Liver (tissue), 9 donors: ENCODE results near the gene TMEM269. TPM values are rescaled to one million over a fixed set of nuclear protein-coding genes. Genes with fewer than 3 reads are reported as not detected.

Experiments used
- DNase-seq: peaks from one replicate; pipeline ENCODE4 v3.0.0-alpha.2; 2017; ENCODE audit warnings: low spot score
- H3K27ac ChIP-seq, 2 donors: one replicate each; pipeline ENCODE4 v1.7.0; 2013; ENCODE audit warnings: inconsistent platforms in 2 of 2, low read length in 2 of 2, control low read depth in 1 of 2, low read depth in 1 of 2, mild to moderate bottlenecking in 1 of 2
- H3K27me3 ChIP-seq, 4 donors: one replicate each; pipeline versions ENCODE4 v1.6.1 to v1.7.0; 2013; ENCODE audit warnings: low read length in 3 of 4, inconsistent platforms in 1 of 4, mild to moderate bottlenecking in 1 of 4, moderate library complexity in 1 of 4; ENCODE audit not compliant: control insufficient read depth in 4 of 4, insufficient read depth in 4 of 4
- H3K36me3 ChIP-seq, 4 donors: one replicate each; pipeline versions ENCODE4 v1.6.1 to v1.7.0; 2013; ENCODE audit warnings: low read length in 3 of 4, mild to moderate bottlenecking in 3 of 4, low read depth in 1 of 4, moderate library complexity in 1 of 4; ENCODE audit not compliant: control insufficient read depth in 4 of 4, insufficient read depth in 3 of 4
- H3K4me1 ChIP-seq, 4 donors: one replicate each; pipeline versions ENCODE4 v1.6.1 to v1.7.0; 2013; ENCODE audit warnings: low read length in 3 of 4, mild to moderate bottlenecking in 3 of 4, moderate library complexity in 1 of 4; ENCODE audit not compliant: control insufficient read depth in 4 of 4, insufficient read depth in 4 of 4
- H3K4me3 ChIP-seq, 3 donors: one replicate each; pipeline versions ENCODE4 v1.6.1 to v1.7.0; 2013; ENCODE audit warnings: low read length in 3 of 3, control low read depth in 1 of 3, low read depth in 1 of 3, mild to moderate bottlenecking in 1 of 3
- H3K9ac ChIP-seq, 2 donors: one replicate each; pipeline ENCODE4 v1.7.0; 2013; ENCODE audit warnings: low read length in 2 of 2, mild to moderate bottlenecking in 2 of 2, moderate library complexity in 2 of 2, control low read depth in 1 of 2, low read depth in 1 of 2
- H3K9me3 ChIP-seq, 4 donors: one replicate each; pipeline versions ENCODE4 v1.6.1 to v1.7.0; 2013; ENCODE audit warnings: low read length in 3 of 4; ENCODE audit not compliant: control insufficient read depth in 4 of 4
- EGR1 ChIP-seq, 2 donors: IDR thresholded peaks; 2 replicates each; pipeline ENCODE4 v1.6.1; 2016 to 2018; ENCODE audit warnings: antibody characterized with exemption in 2 of 2, low read depth in 2 of 2
- FOXA1 ChIP-seq: IDR thresholded peaks from 2 replicates; pipeline ENCODE4 v1.6.1; 2016; ENCODE audit warnings: antibody characterized with exemption
- FOXA2 ChIP-seq: IDR thresholded peaks from 2 replicates; pipeline ENCODE4 v1.6.1; 2016; ENCODE audit warnings: antibody characterized with exemption
- GABPA ChIP-seq, 2 donors: IDR thresholded peaks in 1 of 2; conservative IDR thresholded peaks in 1 of 2; 2 replicates each; pipeline ENCODE4 v1.6.1; 2016; ENCODE audit warnings: antibody characterized with exemption in 2 of 2, mild to moderate bottlenecking in 1 of 2, moderate library complexity in 1 of 2
- HNF4A ChIP-seq, 2 donors: conservative IDR thresholded peaks; 2 replicates each; pipeline ENCODE4 v1.6.1; 2016; ENCODE audit warnings: antibody characterized with exemption in 2 of 2, mild to moderate bottlenecking in 2 of 2
- HNF4G ChIP-seq: IDR thresholded peaks from 2 replicates; pipeline ENCODE4 v1.6.1; 2016; ENCODE audit warnings: antibody characterized with exemption
- MAX ChIP-seq: IDR thresholded peaks from 2 replicates; pipeline ENCODE4 v1.6.1; 2016; ENCODE audit warnings: antibody characterized with exemption
- NR2F2 ChIP-seq: IDR thresholded peaks from 2 replicates; pipeline ENCODE4 v1.6.1; 2016; ENCODE audit warnings: antibody characterized with exemption
- RAD21 ChIP-seq, 2 donors: IDR thresholded peaks; 2 replicates each; pipeline ENCODE4 v1.6.1; 2016; ENCODE audit warnings: antibody characterized with exemption in 2 of 2, mild to moderate bottlenecking in 2 of 2
- REST ChIP-seq: IDR thresholded peaks from 2 replicates; pipeline ENCODE4 v1.6.1; 2016; ENCODE audit warnings: antibody characterized with exemption, mild to moderate bottlenecking
- RXRA ChIP-seq, 2 donors: IDR thresholded peaks; 2 replicates each; pipeline ENCODE4 v1.6.1; 2017 to 2018; ENCODE audit warnings: antibody characterized with exemption in 2 of 2, mild to moderate bottlenecking in 1 of 2
- SP1 ChIP-seq: IDR thresholded peaks from 2 replicates; pipeline ENCODE4 v1.6.1; 2018; ENCODE audit warnings: antibody characterized with exemption, mild to moderate bottlenecking
- YY1 ChIP-seq: IDR thresholded peaks from 2 replicates; pipeline ENCODE4 v1.6.1; 2016; ENCODE audit warnings: antibody characterized with exemption, mild to moderate bottlenecking
- ZBTB33 ChIP-seq: IDR thresholded peaks from 2 replicates; pipeline ENCODE4 v1.6.1; 2016; ENCODE audit warnings: antibody characterized with exemption
- WGBS: extraction: QIAGEN DNeasy Blood & Tissue Kit; methylation state at CpG from one replicate; pipeline ENCODE4 v1.1.7; 2013; 5-methylcytosine and 5-hydroxymethylcytosine counted together
- polyA plus RNA-seq, 2 donors: library from polyadenylated mRNA; stranded (reverse) in 1 of 2; unstranded in 1 of 2; fragments of 200-250 nt in 1 of 2; fragments of >200 nt in 1 of 2; fragmentation: Nextera tagmentation in 1 of 2; extraction: Ambion mirVana in 1 of 2; gene quantifications; one replicate each; pipeline versions ENCODE4 v1.2.1 to v1.2.3, GENCODE V29; 2013 to 2015
- total RNA-seq, 2 donors: library from RNA; depleted of rRNA; stranded (reverse); fragments of >200 nt; gene quantifications; one replicate each; pipeline ENCODE4 v1.2.3, GENCODE V29; 2014
- donor health status: healthy.
- donor health status: healthy.
- donor health status: healthy.
- donor health status: healthy.
- donor health status: healthy.

Gene TMEM269
- total and polyA plus RNA-seq, 4 donors = 0.05 to 0.08 TPM; not detected in 2

GRCh38 chr1:42801832-42802473 lies 17.2 kb downstream of the TMEM269 start:
- 84% methylated on average over 8 of the region's 8 CpGs for WGBS

GRCh38 chr1:42806171-42806570 lies 21.4 kb downstream of the TMEM269 start:
- H3K4me3 ChIP-seq = no peak overlapping the region
- H3K4me1 ChIP-seq = no peaks in the 10 kb centered on the region
- H3K36me3 ChIP-seq = peaks cover 0 to 3% (median 0%) of the 10 kb centered on the region in 4 donors
- H3K9me3 ChIP-seq = no peaks in the 10 kb centered on the region
- no peak overlapping the region for H3K27ac ChIP-seq
- no peak for TF ChIP-seq ZBTB33
- TF ChIP-seq HNF4A (conservative IDR thresholded peaks at IDR 0.05) = no peak
- TF ChIP-seq FOXA2 = no peak
- no peak for DNase-seq
- no peaks in the 10 kb centered on the region for H3K27me3 ChIP-seq
- no peak overlapping the region for H3K9ac ChIP-seq

More at GRCh38 chr1:42801832-42802473, 17.2 kb downstream of the TMEM269 start:
- Histone ChIP-seq H3K9me3 (no peaks in the 10 kb centered on the region), H3K27me3 (no peaks in the 10 kb centered on the region), H3K36me3 (no peaks in the 10 kb centered on the region), H3K4me3 (no peak overlapping the region), H3K4me1 (no peaks in the 10 kb centered on the region), H3K9ac (no peak overlapping the region), H3K27ac (no peak overlapping the region)
- DNase-seq = no peak
- TF ChIP-seq NR2F2 (no peak), REST (no peak), FOXA2 (no peak), YY1 (no peak), FOXA1 (no peak), EGR1 (IDR thresholded peaks at IDR 0.05; ENCODE audit: low read depth in 2 of 2) (no peak), HNF4A (conservative IDR thresholded peaks at IDR 0.05) (no peak), SP1 (no peak), RAD21 (IDR thresholded peaks at IDR 0.05) (no peak), RXRA (IDR thresholded peaks at IDR 0.05) (no peak), GABPA (IDR thresholded peaks at IDR 0.05 in 1 of 2, conservative IDR thresholded peaks at IDR 0.05 in 1 of 2) (no peak), ZBTB33 (no peak), HNF4G (no peak), MAX (no peak)
